Stimulated activated CD4-positive, alpha-beta T cell treated with anti-CD3 and anti-CD28 coated beads, Interleukin-12 subunit alpha, Interleukin-12 subunit beta, amount 100 ng/mL, for 24 hours (primary cell): ENCODE data around the gene FHAD1.
"Not testable (repeated sequence)": the region's sequence is repeated elsewhere in the genome, so short reads cannot be mapped to it uniquely, and the experiment has no call there.

Experiments used
- DNase-seq, 2 experiments: peaks; one replicate each; pipeline ENCODE4 v3.0.0-alpha.2; 2020; ENCODE audit warnings: low read depth in 2 of 2

The FHAD1 gene

DNA sequence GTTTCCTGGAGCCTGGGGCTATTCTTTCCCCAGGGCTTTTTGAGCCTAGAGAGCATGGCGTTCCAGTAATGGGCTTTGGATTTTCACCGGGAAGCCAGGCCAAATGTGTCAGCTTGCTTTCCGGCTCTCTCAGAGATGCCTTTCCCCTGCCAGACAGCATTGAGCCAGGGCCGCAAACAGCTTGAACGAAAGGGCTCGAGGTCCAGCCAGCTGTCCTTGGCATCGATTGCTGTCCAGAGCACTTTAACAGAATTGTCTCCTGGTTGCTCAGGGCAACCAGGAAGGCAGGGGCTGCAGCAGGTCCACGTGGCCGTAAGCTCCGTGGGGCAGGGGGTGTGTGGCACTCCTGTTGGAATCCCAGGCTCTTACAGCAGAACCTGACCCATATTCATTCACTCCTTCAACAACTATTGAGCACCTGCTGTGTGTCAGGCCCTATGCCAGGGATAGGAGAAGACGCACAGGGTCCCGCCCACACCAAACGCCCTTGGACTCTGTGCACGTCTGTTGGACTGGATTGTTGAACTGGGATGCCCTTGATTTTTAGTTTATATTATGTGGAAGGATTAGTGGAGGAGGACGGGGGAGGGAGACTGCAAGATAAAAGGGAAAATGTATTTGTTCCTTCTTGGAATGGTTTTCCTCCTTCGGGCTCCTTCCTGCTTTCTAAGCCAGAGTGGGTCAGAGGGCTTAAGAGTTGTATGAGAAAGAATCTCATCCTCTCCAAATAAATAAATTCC, 123.9 kb downstream of the FHAD1 start:
- no peak for DNase-seq

DNA sequence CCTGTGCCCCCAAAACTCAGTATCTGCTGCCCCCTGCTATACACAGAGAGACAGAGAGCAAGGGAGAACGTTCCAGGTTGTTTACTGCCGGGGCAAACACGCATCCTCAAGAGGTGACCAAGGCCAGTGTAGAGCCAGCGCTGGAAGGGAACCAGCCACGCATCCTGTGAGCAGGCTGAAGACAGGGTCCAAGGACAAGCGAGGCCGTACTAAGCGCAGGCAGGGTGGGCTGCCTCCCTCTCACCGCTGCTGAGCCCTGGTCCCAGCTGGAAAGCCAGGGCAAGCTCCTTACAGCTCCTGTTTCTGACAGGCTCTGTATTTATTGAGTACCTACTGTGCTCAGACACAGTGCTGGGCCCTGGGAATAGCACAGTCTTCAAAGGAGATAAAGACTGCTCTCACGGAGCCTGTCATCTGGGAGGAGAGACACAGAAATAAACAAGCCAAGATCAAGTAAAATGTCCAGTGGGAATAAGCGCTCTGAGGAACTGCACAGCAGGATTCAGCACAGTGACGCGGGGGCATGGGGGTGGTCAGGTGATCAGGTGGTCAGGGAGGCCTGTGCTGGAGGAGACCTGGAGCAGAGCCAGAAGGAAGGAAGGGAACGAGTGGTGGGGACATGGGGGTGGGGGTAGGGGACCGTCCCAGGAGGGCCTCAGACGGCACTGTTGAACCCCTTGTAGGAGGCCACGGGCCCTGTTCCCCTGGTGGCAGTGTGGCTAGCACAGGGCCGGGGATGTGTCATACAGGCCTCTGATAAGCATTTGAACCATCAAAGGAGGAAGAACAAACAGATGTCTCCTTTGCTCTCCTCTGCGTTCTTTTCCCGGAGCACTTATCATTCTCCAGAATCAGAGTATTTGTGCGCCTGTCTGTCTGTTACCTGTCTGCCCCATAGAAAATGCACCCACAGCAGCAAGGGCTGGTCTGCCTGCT, 124.9 kb downstream of the FHAD1 start:
- no peak for DNase-seq

DNA sequence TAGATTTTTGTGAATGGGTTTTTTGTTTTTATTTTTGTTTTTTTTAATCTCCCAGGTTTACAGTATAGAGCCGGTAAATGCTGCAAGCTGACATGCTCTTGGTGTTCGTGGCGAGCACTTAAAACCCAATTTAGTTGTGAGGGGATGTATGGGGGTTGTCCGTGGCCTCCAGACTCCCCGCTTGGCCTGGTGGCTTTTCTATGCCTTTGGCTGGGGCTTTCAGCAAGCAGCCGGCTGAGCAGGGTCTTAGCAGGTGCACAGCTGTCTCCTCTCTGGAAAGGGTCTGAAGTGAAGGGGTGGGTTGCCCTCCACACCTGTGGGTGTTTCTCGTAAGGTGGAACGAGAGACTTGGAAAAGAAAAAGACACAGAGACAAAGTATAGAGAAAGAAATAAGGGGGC, 131.7 kb downstream of the FHAD1 start:
- DNase-seq, result no peak

DNA sequence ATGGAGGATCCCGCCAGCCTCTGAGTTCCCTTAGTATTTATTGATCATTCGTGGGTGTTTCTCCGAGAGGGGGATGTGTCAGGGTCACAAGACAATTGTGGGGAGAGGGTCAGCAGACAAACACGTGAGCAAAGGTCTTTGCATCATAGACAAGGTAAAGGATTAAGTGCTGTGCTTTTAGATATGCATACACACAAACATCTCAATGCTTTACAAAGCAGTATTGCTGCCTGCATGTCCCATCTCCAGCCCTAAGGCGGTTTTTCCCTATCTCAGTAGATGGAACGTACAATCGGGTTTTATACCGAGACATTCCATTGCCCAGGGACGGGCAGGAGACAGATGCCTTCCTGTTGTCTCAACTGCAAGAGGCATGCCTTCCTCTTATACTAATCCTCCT, 132.1 kb downstream of the FHAD1 start:
- not testable (repeated sequence) for DNase-seq

DNA sequence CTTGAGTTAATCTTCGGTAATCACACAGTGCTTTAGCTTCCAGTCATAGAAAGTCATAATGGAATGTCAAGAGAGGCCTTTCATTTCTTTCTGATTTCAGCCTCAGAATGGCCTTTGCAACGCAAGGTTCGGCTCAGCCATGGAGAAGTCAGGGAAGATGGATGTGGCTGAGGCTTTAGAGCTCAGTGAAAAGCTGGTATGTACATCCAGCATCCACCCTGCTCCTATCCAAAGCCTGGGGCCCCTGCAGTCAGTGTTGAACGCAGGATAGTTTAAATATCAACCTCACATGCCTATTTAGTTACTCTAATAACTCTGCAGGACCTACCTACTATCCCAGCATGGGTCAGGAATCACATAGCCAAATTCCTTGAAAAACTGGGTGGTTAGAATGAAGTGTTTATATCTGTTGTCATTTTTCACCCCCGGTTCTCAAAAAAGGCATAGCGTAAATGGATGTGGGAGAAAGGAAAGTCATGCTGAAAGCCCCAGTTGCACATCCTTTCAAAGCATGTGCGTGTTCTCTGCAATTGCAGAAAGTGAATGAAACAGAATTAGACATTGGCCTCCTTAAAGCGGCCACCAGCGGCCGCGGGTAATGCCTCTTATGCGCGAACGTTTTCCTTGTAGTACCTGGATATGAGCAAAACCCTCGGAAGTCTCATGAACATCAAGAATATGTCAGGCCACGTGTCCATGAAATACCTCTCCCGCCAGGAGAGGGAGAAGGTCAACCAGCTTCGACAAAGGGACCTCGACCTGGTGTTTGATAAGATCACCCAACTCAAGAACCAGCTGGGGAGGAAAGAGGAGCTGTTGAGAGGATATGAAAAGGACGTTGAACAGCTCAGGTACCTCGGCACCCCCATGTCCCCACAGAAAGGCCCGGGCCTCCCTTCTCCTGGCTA, 133.8 kb downstream of the FHAD1 start:
- no peak for DNase-seq

DNA sequence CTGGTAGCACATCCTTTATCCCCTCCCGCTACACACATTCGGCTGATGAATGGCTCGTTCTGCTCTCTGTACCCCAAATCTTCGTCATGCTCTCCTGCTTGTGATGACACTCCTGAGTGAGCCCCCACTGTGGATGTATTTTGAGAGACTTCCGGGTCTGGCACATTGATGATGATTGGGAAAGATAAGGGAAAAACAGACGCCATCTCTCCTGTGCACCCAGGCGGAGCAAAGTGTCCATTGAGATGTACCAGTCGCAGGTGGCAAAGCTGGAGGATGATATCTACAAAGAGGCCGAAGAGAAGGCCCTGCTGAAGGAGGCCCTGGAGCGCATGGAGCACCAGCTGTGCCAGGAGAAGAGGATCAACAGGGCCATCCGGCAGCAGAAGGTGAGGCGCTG, 134.8 kb downstream of the FHAD1 start:
- DNase-seq, result no peak

DNA sequence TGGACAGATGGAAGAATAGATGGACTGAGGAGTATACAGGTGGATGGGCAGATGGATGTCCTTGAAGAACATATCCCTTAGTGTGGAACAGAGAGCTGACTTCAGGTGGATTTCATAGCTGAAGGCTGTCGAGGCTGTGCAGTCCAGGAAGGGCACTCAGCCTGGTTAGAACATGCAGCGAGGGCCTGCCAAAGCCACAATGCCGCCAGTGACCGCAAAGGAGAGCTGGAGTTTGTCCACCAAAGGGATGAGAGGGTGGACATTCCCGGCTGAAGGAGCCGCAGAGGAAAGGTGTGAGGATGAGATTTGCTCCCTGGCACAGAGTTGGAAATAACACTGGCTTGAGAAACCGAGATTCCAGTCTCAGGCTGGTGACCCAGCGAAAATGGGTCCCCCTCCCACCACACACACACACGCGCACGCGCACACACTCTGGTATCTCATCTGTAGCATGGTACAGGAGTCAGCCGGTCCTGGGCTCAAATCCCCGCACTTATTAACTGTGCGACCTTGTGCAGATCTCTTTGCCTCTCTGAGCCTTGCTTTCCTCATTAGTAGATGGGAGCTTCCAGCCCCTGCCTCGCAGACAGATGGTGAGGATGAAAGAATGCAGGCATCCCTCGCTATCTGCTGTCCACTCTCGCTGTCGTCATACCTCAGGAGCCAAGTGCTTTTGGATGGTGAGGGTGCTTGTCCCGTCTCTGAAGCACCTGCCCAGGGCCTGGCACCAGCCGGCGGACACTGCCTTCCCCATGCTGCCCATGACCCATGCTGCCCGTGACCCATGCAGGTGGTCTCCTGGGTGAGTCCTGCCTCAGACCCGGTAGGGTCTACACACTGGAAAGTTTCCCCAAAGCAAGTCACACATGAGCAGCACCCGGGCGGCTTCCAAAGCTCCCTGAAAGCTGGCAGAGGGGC, 135.8 kb downstream of the FHAD1 start:
- DNase-seq, result no peak

DNA sequence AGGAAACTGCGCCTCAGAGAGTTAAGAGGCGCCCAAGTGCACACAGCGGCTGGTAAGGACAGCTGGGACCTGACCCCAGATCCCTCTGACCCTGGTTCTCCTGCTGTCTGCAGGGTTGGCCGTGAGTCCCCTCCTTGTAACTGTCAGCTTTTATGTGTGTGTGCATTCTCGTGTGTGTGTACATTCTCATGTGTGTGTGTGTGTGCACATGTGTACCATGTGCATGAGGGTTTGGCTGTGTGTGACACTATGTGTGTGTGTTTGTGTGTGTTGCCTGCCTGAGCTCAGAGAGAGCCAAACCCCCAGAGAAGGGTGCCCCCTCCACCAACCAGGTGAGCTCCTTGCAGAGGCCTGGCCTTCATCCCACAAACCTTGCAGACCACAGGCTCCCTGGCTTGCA, 136.8 kb downstream of the FHAD1 start:
- no peak for DNase-seq

DNA sequence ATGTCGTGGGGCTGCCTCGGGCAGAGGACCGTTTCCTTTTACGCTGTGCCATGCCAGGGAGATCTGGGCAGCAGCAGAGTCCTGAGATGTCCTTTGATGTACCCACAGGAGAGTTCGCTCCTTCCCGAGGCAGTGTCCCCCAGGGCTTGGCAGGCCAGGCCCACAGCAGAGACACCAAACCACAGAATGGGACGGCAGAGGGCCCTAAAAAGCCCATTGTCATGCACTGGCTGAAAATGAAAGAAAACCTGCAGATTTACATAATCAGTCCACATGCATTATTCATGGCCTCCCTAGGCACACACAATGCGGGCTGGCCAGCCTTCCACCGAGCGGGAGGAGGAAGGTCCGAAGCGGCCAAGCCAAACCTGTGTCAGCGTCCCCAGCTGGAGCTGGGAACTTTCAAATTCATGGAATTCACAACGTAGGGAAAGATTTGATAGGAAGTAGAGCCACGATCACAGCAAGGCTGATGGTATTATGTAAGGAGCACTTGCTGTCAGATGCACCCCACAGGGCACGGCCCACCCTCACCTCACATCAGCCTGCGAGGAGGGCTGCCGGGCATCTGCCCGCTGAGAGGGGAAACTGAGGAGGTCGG, 137.4 kb downstream of the FHAD1 start:
- no peak for DNase-seq

DNA sequence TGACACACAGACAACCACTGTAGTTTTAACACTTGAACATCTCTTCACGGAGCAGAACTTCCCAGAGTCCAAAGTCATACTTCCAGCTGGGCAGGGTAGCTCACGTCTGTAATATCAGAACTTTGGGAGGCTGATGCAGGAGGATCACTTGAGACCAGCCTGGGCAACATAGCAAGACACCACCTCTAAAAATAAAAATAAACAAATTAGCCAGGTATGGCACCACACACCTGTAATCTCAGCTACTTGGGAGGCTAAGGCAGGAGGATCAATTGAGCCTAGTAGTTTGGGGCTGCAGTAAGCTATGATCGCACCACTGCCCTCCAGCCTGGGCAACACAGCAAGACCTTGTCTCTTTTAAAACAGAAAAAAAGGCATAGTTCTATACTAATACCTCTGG, 138.4 kb downstream of the FHAD1 start:
- no peak for DNase-seq

DNA sequence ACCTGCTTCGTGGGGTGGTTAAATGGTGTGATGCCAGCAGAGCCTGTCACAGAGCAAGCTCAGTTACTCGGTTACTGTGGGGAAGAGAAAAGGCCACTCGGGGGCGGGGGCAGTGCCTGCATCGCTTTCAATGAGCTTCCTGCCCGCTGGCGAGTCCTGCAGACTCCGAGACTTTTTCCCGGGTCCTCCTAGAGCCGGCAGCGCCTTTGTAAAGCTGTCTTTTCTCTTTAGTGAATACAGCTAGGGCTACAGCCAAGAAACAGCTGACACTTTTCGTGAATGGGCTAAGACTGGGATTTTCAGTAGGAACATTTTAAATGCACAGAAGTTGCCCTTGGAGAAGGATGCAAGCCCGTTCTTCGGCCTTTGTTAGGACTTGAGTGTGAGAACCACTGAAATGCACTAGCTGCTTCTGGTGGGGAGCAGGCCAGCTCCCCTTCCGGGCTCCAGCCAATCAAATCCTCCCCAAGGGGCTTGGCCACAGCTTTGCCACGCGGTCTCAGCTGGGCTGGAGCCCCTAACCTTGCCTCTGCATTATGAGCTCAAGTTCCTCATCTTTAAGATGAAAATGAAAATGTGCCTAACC, 139.2 kb downstream of the FHAD1 start:
- no peak for DNase-seq

DNA sequence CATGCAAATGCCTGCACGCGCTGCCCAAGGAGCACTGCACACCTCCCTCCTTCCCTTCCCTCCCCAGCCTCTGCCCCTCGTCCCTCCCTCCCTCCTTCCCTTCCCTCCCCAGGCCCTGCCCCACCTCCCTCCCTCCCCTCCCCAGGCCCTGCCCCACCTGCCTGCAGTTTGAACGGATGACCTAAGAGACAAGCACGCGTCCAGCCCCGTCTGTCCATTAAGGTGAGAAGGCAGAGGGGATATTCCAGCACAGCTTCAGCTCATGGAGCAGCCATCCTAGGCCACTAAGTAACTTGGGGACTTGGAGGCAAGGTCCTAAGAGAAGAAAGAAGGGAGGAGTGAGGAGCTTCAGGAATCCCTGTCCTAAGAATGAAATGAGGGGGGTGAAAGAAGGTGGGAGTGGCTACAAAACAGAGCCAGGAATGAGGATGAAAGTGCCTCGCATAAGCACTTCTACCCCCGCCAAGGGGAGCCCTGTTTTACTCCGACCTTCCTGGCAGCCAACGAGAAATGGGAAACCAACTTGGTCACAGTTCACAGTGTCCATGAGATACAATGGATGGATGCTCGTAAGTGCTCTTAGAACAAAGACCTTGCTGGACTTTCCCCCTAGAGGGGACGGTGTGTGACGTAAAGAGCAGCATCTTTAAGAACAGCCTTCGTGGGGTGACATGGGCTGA, 141.3 kb downstream of the FHAD1 start:
- DNase-seq, result no peak

DNA sequence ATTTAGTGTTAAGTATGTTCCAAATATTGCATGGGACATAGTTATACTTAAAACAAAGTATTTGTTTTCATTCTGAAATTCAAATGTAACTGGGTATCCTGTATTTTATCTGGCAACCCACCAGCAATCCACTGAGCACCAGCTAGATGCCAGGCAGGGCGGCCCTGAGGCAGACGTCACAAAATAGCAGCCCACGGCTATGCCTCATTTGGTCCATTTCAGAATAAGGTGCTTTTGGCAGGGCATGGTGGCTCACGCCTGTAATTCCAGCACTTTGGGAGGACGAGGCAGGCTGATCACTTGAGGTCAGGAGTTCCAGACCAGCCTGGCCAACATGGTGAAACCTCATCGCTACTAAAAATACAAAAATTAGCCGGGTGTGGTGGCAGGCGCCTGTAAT, 142.8 kb downstream of the FHAD1 start:
- not testable (repeated sequence) for DNase-seq

DNA sequence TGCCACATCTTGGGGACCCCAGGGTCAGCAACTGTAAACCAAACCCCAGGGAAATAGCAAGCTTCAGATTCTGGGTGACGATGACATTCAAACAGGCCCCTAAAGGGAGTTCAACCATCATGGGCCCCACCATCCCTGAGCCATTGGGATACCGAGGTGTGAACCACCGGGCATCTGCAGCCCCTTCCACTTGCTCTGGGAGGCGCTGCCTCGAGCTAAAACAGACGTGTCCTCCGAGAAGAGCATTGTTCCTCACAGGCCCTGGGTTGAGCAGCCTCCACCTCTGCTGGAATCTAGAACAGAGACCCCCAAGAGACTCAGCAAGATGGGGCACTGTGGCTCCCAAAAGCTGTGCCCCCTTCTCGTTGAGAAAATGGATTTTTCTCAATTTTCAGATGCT, 143.6 kb downstream of the FHAD1 start:
- no peak for DNase-seq

DNA sequence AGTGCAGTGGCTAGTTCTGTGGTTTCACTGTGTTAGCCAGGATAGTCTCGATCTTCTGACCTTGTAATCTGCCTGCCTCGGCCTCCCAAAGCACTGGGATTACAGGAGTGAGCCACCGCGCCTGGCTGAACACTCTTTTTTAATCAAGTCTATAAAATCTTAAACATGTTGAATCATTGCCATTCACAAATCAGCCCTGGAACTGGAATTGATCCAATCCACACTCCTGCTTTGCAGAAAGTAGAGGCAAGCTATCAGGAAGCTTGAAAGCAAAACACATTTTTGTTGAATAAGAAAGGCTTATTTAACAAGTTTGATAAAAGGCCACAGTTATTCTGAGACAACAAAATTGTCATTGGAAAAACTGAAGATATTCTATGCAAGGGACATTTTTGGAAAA, 144.3 kb downstream of the FHAD1 start:
- no peak for DNase-seq

DNA sequence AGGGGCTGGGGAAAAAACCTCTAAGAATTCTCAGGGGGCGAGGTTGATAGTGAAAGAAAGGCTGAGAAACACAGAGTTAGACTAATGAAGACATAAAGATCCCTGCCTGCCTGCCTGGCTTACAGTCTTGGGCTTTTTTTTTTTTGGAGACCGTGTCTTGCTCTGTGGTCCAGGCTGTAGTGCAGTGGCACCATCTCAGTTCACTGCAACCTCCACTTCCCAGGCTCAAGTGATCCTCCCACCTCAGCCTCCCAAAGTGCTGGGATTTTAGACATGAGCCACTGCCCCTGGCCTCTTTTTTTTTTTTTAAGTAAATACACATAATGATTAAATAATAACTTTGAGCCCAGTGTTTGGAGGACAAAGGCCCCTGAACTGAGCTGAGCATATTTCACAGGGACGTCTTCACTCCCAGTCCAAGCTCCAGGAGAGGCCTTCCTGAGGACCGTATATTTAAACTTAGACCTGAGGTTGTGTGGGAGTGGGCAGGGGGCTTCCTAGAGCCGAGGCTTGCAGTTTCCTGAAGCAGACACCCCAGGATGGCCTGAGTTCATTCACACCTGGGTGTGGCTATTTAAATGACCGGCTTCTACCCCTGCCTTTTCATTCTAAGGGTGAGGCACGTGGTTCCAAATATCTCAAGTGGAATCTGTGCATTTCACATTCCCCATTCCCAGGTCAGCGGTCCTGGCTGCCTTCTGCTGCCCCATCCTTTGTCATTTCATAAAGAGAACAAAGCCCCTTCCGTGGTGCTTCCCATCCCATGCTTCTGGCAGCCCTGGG, 146.6 kb downstream of the FHAD1 start:
- DNase-seq, result no peak

DNA sequence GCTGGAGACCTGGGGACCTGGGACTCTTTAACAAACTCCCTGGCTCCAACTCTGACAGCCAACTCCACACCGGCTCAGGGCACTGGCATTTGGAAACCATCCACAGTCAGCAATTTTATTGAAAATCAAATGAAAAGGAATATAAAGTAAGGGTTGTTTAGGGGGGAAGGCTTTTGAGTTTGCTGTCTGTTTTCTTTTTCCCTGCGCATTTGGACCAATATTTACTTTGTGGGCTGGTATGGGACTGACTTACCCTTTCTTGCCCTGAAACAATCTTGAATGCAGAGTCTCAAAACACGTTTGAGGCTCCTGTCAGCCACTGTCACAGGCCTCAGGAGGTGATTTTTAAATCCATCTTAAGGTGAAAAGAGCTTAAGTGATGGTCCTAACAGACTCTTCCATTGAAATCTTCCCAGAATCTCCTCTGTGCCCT, 147.3 kb downstream of the FHAD1 start:
- DNase-seq, result no peak

DNA sequence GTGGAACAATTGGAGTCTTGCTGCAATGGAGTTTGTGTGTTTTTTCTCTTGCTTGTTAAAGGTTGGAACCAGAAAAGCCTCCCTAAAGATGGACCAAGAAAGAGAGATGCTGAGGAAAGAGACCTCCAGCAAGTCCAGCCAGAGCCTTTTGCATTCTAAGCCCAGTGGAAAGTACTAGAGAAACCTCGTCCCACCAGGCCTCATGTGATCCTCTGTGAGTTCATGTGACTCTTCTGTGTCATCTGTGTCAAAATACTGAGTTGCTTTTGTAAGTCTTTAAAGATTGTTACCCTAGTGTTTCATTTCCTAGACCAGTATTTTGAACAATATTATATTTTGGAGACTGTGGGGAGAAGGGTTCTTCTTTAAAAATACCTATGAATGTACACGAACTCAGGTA, 150.2 kb downstream of the FHAD1 start:
- no peak for DNase-seq

DNA sequence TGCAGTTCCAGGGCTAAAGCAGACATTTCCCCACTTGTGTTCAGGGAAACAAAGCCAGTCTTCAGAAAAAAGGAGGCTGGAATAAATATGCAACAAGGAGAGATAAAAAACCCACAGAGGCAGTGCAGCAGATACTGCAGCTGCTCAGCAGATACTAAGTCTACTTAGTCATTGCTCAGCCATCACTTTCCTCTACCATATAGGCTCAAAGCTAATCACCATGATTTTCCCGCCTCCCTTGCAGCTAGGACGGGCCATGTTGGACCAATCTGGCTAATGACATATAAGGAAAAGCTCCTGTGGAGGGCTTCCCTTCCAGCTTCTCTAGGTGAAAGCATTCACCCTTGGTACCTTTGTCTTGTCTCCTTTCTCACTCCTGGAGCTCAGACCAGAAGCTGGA, 152.7 kb downstream of the FHAD1 start:
- DNase-seq, result no peak
